GM19395 (cell line): ENCODE measurements around the gene TMPRSS2.

ENCODE experiments used
- ATAC-seq: cut with Tn5 transposase; IDR thresholded peaks from one replicate; pipeline ENCODE4 v1.9.1; 2021; ENCODE audit warnings: mild to moderate bottlenecking, moderate library complexity; ENCODE audit not compliant: unreplicated experiment

TMPRSS2 gene

DNA sequence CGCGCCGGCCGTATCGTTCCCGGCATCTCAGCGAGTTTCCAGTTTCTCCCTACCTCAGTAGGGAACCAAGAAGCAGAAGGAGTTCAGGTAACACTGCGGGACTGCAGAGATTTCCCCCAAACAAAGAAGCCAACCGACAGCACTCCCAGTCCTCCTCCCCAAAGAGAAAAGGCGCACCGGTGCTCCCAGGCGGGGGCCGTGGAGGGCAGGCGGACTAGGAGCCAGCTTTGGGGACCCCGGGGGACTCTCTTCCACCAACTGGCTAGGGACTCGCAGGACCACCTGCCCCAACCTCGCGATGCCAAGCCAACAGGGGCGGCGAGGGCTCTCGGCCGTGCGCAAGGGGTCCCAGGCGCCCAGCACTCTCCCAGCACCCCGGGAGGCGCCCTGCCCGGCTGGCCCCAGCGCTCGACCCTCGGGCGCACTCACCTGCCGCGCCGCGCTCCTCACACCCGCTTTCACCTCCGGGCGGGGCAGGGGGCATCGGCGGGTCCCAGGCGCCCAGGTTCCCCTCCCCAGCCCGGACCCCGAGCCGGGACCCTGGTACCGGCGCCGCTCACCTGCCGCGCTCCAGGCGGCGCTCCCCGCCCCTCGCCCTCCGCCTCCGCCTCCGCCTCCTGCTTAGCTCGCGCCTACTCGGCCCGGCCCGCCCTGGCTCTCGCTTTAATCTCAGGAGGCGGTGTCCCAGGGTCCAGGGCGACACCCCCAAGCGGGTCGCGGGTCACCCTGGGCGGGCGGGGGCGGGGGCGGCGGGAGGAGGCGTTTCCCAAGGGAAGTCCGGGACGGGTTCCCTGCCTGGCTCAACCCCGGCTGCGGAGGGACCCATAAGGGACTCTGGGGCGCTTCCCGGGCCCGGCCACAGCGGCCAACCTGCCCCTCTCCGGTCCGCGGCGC, at the start of gene TMPRSS2:
TSS of gene TMPRSS2 (minus strand) at position 638 of the 894 bp plus-strand sequence. CDS start 10,025 bp downstream, outside the sequence.
- ATAC-seq, result no peak

- no peak for ATAC-seq
Observed at GRCh38 chr21:41555057-41555456, 47.1 kb upstream of the TMPRSS2 start.

DNA sequence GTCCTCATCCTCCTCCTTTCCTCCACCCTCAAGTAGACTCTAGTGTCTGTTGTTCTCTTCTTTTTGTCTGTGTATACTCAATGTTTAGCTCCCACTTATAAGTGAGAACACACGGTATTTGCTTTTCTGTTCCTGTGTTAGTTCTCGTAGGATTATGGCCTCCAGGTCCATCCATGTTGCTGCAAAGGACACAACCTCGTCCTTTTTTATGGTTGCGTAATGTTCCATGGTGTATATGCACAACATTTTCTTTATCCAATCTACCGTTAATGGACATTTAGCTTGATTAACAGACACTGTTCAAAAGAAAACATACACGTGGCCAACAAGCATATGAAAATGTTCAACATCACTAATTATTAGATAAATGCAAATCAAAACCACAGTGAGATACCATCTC, 44.3 kb upstream of the TMPRSS2 start:
- no peak for ATAC-seq

- no peak for ATAC-seq
Observed at GRCh38 chr21:41548781-41549180, 40.8 kb upstream of the TMPRSS2 start.

DNA sequence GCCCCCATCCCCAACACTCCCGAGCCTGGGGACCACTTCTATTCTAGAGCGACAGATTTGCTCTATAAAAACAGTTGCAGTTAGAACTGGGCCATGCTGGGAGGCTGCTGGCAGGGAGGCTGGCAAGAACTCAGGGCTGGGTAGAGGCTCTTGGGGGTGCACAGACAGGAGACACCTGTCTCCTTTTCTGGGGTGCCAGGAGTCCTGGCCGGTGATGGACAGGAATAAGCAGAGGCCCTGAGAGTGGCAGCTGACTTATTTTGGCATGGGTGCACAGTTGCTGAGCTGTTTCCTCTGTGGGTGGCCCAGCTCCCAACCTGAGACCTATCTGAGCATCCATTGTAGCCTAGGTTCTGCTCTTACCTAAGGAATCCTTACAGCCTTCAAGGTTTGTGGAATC, 39.2 kb upstream of the TMPRSS2 start:
- no peak for ATAC-seq

DNA sequence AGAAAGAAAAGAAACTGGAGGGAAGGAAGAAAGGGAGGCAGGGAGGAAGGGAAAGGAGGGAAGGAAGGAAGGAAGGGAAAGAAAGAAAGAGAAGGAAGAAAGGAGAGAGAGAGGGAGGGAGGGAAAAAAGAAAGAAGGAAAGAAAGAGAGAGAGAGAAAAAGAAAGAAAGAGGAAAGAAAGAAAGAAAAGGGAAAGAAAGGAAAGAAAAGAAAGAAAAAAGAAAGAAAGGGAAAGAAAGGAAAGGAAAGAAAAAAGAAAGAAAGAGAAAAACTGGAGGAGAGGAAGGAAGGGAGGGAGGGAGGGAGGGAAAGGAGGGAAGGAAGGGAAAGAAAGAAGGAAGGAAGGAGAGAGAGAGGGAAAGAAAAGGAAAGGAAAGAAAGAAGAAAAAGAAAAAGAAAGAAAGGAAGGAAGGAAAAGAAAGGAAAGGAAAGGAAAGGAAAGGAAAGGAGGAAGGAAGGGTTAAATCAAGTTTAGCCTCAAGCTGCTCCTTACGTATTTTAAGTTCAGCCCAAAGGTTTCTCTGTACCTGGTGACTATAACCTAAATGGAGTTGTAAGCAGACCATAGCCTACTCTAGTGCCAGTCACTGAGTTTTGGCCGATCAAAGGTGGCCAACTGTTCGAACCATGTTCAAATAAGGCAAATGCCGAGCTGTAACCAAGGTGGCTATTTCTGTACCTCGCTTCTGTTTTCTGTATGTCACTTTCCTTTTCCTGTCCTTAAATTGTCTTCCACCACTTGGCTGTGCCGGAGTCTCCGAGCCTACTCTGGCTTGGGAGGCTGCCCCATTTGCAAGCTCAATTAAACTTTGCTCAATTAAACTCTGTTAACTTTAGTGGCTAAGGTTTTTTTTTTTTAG, 37.8 kb upstream of the TMPRSS2 start:
- no peak for ATAC-seq

GRCh38 chr21:41542727-41543126, 34.8 kb upstream of the TMPRSS2 start:
- no peak for ATAC-seq

- no peak for ATAC-seq
Observed at GRCh38 chr21:41537356-41537755, 29.4 kb upstream of the TMPRSS2 start.

GRCh38 chr21:41536827-41537103, 28.8 kb upstream of the TMPRSS2 start:
- ATAC-seq, result no peak

GRCh38 chr21:41536076-41536826, 28.3 kb upstream of the TMPRSS2 start:
- ATAC-seq, result no peak

GRCh38 chr21:41530366-41530765, 22.4 kb upstream of the TMPRSS2 start:
- no peak for ATAC-seq

DNA sequence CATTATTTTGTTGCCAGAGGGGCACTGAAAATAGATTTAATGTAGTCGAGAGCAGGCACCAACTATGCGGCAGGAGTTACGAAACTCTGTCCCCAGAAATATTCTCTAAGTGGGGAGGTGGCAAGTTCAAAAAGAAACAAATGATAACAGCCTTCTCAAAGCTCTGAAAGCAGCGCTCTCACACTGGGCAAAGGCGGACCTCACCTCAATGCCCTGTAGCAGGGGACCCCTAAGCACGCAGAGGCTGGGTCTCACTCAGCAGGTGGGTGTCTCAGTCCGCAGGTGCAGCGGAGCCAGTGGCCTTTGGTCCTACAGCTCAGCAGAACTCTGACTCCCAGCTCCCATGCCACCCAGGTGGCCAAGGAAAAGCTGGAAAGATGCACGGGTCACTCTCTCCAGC, 21.8 kb upstream of the TMPRSS2 start:
- ATAC-seq, result no peak

DNA sequence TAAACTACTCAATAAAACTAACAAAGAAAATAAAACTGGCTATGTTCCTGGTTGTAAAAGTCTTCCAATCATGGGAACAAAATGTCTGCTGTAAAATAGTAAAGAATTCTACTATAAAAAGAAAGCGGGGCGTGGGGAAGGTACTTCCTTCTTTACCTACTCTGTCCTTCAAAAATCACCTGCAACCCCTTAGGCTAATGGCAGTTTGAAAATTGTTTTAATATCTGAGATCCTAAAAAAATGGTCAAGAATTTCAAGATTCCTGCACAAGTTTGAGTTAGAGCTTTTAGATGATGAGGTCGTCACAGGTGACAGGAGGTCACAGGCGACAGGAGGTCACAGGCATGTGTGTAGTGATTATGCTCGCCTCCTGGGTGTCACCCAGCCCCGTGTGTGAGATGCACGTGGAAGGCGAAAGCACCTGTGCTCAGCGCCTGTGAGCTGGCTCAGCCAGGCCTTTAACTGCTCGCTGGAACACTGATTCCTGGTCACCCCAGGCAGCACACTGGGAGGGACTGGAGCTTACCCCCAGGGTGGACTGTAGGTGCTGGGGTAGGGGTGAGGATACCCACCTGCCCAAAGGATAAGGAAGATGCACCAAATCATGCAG, 18.6 kb upstream of the TMPRSS2 start:
- ATAC-seq, result no peak

DNA sequence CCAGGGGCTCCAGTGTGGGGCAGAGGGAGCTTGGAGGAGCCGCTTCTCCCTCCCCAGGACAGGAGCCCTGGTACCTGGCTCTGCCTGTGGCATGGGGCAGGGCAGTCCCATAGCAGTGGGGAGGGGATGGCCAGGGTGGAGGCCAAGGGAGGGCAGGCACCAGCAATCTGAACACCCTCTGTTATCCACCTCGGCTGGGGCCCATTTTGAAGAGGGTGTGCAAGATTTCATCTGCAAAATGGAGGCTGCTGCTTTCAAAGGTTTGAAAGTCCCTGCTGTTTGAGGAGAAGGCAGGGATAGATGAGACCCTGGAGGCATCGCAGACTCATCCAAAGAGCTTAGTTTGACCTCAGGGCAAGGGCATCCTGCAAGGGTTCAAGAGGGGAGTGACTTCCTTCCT, 15.2 kb upstream of the TMPRSS2 start:
- no peak for ATAC-seq

- ATAC-seq, result no peak
Observed at GRCh38 chr21:41521489-41522027, 13.6 kb upstream of the TMPRSS2 start.

- no peak for ATAC-seq
Observed at GRCh38 chr21:41520560-41521442, 12.8 kb upstream of the TMPRSS2 start.

DNA sequence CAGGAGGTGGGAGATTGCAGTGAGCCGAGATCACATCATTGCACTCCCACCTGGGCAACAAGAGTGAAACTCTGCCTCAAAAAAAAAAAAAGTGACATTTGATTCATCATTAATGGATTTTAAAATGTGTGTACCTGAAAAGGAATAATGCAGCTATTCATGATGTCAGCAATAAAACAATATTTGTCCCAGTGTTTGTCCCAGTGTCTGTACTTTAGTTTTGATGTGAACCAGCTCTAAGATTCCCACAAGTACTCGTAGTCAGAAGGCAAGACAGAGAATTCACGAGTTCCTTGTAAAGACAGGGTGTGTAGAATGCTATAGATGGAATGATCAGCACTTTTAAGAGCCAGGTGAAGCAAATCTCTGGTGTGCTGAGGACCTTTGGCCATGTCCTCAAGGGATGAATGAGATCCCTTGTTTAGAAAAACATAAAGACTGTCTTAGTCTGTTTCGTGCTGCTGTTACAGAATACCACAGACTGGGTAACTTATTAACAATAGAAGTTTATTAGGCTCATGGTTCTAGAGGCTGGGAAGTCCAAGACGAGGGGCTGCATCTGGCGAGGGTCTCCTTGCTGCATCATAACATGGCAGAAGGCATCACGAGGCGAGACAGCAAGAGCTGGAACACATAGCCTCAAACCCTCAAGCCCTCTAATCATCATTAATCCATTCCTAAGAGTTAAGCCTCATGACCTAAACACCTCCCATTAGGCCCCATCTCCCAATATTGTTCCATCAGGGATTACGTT, 12.0 kb upstream of the TMPRSS2 start:
- no peak for ATAC-seq

- no peak for ATAC-seq
Observed at GRCh38 chr21:41518757-41519156, 10.8 kb upstream of the TMPRSS2 start.

GRCh38 chr21:41511858-41512257, 3.9 kb upstream of the TMPRSS2 start:
- no peak for ATAC-seq
